Measurements from ENCODE around the gene ADGRG2.

DNA sequence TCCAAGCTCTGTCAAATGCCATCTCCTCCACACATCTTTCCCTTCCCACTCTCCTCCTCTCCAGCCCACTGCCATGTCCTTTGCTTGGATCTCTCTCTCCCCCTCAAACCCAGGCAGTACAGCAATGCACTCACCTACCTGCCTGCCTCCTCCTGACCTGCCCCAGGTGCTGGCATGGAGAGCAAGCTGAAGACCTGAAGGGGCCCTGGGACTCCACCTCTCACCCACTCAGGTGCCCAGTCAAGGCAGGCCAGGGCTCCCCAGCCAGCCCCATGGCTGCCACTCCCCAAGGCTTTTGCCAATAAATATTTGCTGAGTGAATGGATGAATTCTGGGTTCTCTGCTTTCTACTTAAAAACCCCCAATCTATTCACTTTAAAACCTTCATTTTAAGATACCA, 125.7 kb downstream of the ADGRG2 start:
- no peak for TF ChIP-seq CTCF (IDR thresholded peaks at IDR 0.05)
- TF ChIP-seq POLR2A (IDR thresholded peaks at IDR 0.05), result no peak

Measured in Peyer's patch (tissue), 4 donors.